Activated CD8-positive, alpha-beta memory T cell treated with anti-CD3 and anti-CD28 coated beads, Interleukin-2, amount 50 U/mL, for 1 hour (primary cell): Measurements from ENCODE around the gene MCTP2.

Experiments used
- DNase-seq: peaks from one replicate; pipeline ENCODE4 v3.0.0-alpha.2; 2020; ENCODE audit errors: extremely low read depth

The MCTP2 gene

GRCh38 chr15:94352636-94353487 is 121.5 kb downstream of the MCTP2 start:
- no peak for DNase-seq

GRCh38 chr15:94353488-94353820 is 122.1 kb downstream of the MCTP2 start:
- no peak for DNase-seq

- DNase-seq, result no peak
Measured at GRCh38 chr15:94354655-94355054, 123.3 kb downstream of the MCTP2 start.

GRCh38 chr15:94359716-94360115 is 128.4 kb downstream of the MCTP2 start:
- DNase-seq, result no peak

- no peak for DNase-seq
Measured at GRCh38 chr15:94360251-94360685, 128.9 kb downstream of the MCTP2 start.

- no peak for DNase-seq
Measured at GRCh38 chr15:94362385-94363092, 131.2 kb downstream of the MCTP2 start.

GRCh38 chr15:94363382-94363781 is 132.0 kb downstream of the MCTP2 start:
- DNase-seq, result no peak

GRCh38 chr15:94366781-94367180 is 135.4 kb downstream of the MCTP2 start:
- DNase-seq, result no peak

GRCh38 chr15:94367726-94368535 is 136.6 kb downstream of the MCTP2 start:
- DNase-seq, result no peak

- DNase-seq, result no peak
Measured at GRCh38 chr15:94370206-94370935, 139.0 kb downstream of the MCTP2 start.

GRCh38 chr15:94370936-94371285 is 139.6 kb downstream of the MCTP2 start:
- DNase-seq, result no peak

GRCh38 chr15:94372821-94373220 is 141.5 kb downstream of the MCTP2 start:
- DNase-seq, result no peak

GRCh38 chr15:94375997-94376396 is 144.6 kb downstream of the MCTP2 start:
- no peak for DNase-seq

GRCh38 chr15:94379986-94380385 is 148.6 kb downstream of the MCTP2 start:
- DNase-seq, result no peak

- DNase-seq, result no peak
Measured at GRCh38 chr15:94380798-94381197, 149.4 kb downstream of the MCTP2 start.

GRCh38 chr15:94381384-94381783 is 150.0 kb downstream of the MCTP2 start:
- no peak for DNase-seq

GRCh38 chr15:94383041-94383440 is 151.7 kb downstream of the MCTP2 start:
- DNase-seq, result no peak

GRCh38 chr15:94383706-94384105 is 152.3 kb downstream of the MCTP2 start:
- no peak for DNase-seq

- no peak for DNase-seq
Measured at GRCh38 chr15:94385441-94385840, 154.1 kb downstream of the MCTP2 start.

- DNase-seq, result no peak
Measured at GRCh38 chr15:94386351-94386750, 155.0 kb downstream of the MCTP2 start.

- no peak for DNase-seq
Measured at GRCh38 chr15:94387442-94387841, 156.1 kb downstream of the MCTP2 start.
